AG09309 (cell line): ENCODE measurements around the gene ERI2.

Experiments used
- DNase-seq: peaks from one replicate; pipeline ENCODE4 v3.0.0-alpha.2; 2010; ENCODE audit warnings: low read depth
- H3K4me3 ChIP-seq: 2 replicates; pipeline ENCODE4 v1.5.1; 2011; ENCODE audit warnings: mild to moderate bottlenecking, low read depth, low read length, moderate library complexity; ENCODE audit not compliant: control insufficient read depth
- CTCF ChIP-seq: IDR thresholded peaks from 2 replicates; pipeline ENCODE4 v1.5.1; 2011; ENCODE audit warnings: mild to moderate bottlenecking, low read depth, low read length, inconsistent platforms; ENCODE audit not compliant: insufficient read depth, control insufficient read depth; ENCODE audit errors: missing control alignments

The ERI2 gene

DNA sequence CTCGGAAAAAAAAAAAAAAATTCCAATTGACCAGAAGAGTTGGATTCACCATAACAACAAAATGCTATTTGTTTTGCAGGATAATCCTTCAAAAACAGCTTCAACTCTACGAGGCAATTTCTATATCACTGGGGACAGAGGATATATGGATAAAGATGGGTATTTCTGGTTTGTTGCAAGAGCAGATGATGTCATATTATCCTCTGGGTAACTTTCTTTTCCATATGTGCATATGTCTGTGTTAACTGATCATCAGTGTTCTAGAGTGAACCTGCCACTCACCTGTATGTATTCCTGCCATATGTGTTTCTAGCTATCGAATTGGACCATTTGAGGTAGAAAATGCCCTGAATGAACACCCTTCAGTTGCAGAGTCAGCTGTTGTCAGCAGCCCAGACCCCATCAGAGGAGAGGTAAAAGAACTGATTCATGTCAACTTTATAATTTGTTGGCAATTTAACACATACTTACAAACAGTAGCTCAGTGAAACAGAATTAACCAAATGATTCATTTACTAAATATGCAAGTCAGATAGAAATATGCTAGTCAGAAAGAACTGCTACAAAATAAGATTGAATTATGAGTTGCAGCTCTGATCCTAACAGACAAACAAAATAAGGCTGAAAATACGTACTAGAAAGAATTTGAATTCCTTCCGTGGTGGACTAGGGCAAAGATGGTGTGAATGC, 14.2 kb downstream of the ERI2 start:
- H3K4me3 ChIP-seq = no peak overlapping the region
- no peak for TF ChIP-seq CTCF
- no peak for DNase-seq

- no peak overlapping the region for H3K4me3 ChIP-seq
- no peak for TF ChIP-seq CTCF
- no peak for DNase-seq
Observed at GRCh38 chr16:20789130-20789529, 17.1 kb downstream of the ERI2 start.

DNA sequence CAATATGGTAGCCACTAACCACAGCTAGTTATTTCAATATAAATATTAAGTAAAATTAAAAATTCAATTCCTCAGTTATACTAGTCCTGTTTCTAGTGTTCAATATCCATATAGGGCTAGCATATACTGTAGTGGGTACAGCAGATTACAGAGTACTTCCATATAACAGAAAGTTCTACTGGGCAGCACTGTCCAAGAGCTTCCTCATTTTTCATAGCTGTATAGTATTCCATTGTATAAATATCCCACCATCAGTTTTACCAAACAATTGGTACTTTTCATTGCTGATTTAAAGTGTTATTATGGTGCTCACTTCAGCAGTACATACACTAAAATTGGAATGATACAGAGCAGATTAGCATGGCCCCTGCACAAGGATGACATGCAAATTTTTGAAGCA, 22.1 kb downstream of the ERI2 start:
- TF ChIP-seq CTCF = no peak
- H3K4me3 ChIP-seq = no peak overlapping the region
- no peak for DNase-seq

DNA sequence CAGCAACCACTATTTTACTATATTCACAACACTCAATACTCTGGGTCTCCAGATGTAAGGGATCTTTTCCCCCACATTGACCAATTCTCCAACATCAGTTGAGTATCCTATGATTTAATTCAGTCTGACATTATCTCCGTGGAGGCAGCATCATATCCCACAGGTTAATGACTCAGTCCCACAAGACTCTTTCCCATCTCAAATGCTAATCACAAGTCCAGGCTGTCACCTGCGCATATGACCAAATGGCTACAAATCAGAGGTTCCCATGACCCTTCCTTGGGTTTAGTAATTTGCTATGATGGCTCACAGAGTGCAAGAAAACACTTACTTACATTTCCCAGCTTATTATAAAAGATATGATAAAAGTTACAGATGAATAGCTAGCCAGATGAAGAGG, 23.8 kb downstream of the ERI2 start:
- no peak for TF ChIP-seq CTCF
- no peak for DNase-seq
- H3K4me3 ChIP-seq = no peak overlapping the region

DNA sequence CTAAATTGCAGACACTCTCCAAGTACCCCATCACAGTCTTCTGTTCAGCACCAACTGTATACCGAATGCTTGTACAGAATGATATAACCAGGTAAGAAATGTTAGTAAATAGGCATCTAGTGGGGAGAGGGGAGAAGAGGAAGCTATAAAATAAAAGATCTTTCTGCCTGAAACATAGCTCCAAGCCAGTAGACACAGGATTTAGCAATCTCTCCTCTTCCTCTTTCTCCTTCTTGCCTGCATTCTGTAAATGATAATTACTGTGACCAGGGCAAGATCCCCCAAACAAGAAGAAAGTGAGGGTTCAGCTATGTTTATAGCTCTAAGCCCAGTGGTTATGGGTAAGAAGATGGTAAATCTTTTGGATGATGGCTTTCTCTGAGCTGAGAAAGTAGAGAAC, 24.6 kb downstream of the ERI2 start:
- no peak for TF ChIP-seq CTCF
- no peak overlapping the region for H3K4me3 ChIP-seq
- DNase-seq = no peak

- DNase-seq = no peak
- peak; percentile 87 for TF ChIP-seq CTCF
- H3K4me3 ChIP-seq = no peak overlapping the region
Observed at GRCh38 chr16:20774703-20775362, 31.4 kb downstream of the ERI2 start.
